Measurements from ENCODE around the gene DIDO1.

DNA sequence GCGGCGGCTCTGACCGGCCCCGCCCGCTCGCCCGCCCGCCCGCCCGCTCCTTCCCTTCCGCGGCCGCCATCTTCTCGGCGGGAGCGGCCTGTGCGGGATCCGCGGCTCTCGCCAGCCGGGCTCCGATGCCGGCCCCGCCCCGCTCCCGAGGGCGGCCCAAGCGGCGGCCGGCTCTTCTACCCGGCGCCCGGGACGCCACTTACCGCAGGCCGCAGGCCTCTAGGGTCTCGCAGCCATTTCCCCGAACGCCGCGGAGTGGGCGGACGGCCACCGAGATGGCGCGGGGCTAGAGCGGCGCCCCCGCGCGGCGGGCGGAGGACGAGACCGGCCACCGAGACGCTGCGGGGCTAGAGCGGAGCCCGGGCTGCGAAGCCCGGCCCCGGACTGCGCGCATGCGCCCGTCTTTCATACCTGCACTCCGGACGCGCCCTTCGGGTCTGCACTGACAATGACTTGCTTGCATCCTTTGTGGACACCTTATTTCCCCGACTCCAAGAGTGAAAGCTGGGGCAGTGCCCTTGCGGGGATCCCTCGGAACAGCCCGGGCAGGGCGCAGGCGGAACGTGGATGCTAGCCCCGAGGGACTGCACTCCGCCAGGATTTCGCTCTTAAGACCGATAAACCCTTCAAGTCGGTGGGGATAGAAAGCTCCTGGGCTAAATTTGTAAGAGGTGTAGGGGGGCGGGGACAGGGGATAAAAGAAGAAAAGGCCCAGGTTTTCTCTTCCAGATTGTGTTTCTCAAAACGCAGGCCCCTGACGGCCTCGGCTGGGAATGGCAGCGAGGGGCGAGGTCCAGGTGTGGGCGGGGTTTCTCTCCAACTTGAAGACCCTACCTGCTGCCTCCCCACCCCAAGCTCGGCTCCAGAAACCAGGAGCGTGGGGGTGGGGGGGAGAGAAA, at the start of gene DIDO1:
- TF ChIP-seq, protein P1, sequence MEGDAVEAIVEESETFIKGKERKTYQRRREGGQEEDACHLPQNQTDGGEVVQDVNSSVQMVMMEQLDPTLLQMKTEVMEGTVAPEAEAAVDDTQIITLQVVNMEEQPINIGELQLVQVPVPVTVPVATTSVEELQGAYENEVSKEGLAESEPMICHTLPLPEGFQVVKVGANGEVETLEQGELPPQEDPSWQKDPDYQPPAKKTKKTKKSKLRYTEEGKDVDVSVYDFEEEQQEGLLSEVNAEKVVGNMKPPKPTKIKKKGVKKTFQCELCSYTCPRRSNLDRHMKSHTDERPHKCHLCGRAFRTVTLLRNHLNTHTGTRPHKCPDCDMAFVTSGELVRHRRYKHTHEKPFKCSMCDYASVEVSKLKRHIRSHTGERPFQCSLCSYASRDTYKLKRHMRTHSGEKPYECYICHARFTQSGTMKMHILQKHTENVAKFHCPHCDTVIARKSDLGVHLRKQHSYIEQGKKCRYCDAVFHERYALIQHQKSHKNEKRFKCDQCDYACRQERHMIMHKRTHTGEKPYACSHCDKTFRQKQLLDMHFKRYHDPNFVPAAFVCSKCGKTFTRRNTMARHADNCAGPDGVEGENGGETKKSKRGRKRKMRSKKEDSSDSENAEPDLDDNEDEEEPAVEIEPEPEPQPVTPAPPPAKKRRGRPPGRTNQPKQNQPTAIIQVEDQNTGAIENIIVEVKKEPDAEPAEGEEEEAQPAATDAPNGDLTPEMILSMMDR (IDR thresholded peaks at IDR 0.05), result peak in 1 of 3 donors; percentile 29
- TF ChIP-seq POLR2A (IDR thresholded peaks at IDR 0.05), result peak in 1 of 2 donors; percentile 67

Measured in lower leg skin (tissue), 3 donors.